MM.1S (cell line): Measurements from ENCODE around the gene PLCB1.

Experiments
- EZH2 ChIP-seq: fragments of 300-600 bp; sonication (generic); optimal IDR thresholded peaks from 2 replicates; pipeline ENCODE3; 2017; ENCODE audit warnings: low read depth, mild to moderate bottlenecking, antibody characterized with exemption, low read length, mixed read lengths
- TF ChIP-seq, protein P1 (sequence below): fragments of 300-600 bp; sonication (generic); IDR thresholded peaks from 2 replicates; pipeline ENCODE4 v1.5.1; 2016; ENCODE audit warnings: antibody characterized with exemption, low read length, mixed read lengths

GRCh38 chr20:8534368-8535160 lies 402.5 kb downstream of the PLCB1 start:
- TF ChIP-seq, protein P1, sequence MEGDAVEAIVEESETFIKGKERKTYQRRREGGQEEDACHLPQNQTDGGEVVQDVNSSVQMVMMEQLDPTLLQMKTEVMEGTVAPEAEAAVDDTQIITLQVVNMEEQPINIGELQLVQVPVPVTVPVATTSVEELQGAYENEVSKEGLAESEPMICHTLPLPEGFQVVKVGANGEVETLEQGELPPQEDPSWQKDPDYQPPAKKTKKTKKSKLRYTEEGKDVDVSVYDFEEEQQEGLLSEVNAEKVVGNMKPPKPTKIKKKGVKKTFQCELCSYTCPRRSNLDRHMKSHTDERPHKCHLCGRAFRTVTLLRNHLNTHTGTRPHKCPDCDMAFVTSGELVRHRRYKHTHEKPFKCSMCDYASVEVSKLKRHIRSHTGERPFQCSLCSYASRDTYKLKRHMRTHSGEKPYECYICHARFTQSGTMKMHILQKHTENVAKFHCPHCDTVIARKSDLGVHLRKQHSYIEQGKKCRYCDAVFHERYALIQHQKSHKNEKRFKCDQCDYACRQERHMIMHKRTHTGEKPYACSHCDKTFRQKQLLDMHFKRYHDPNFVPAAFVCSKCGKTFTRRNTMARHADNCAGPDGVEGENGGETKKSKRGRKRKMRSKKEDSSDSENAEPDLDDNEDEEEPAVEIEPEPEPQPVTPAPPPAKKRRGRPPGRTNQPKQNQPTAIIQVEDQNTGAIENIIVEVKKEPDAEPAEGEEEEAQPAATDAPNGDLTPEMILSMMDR = no peak
- no peak for TF ChIP-seq EZH2
